HL-60/S4 (cell line): ENCODE results near the gene FGFR1OP2.
"Not testable (repeated sequence)": the region's sequence is repeated elsewhere in the genome, so short reads cannot be mapped to it uniquely, and the experiment has no call there.

Experiments
- in situ Hi-C: fragments of 300-500 bp; cut with MboI; formaldehyde crosslinking; loops from 2 replicates; pipeline ENCODE4 v1.14.3; 2022; ENCODE audit warnings: low sequenced_read_pairs

Gene FGFR1OP2

DNA sequence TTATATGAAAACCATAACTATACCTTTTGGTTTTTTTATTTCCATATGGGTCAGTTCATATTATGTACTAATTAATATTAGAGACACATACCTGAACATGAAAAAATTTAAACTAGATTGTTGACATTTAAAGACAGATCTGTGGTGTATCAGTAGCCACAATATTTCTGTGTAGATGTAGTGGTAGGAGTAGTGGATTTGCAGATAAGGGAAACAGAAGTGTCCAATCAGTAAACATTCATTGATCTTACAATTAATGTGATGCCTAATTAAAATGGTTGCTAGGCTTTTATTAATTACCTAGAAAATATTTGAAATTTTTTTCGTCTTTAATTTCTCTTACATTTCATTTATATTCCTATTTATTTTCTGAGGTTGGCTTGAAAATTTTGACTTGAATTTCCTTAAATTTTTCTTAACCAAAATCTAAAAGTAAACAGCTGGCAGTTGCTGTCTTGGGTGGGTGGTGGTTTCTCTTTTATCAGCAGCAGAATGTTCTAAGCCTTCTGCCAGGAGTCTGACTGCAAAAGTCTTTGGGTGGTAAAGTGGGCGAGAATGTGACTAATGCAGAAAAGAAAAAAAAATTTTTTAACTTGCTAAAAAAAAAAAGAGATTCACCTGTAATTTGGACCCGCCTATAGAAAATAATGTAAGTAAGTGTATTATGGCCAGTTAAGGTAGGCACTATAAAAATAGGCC, 2.4 kb downstream of the FGFR1OP2 start:
- in situ Hi-C loops, result no loop called here

- in situ Hi-C loops, result no loop called here
These were observed 2.9 kb downstream of the FGFR1OP2 start for GRCh38 chr12:26941215-26941594.

DNA sequence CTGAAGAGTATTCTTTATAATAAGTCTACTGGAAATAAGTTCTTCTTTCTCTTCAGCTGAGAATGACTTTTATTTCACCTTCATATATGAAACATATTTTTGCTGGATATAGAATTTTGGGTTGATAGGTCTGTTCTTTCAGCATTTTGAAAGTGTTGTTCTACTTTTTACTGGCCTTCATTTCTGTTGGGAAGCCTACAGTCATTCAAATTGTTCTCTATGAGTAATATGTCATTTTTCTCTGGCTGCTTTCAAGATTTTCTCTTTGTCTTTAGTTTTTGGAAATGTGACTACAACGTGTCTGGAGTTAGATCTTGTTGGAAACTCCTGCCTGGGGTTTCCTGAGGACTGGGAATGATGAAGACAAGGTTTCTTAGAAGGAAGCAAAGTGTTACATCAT, 10.0 kb downstream of the FGFR1OP2 start:
- in situ Hi-C loops, result no loop called here

GRCh38 chr12:26953447-26953846, 15.2 kb downstream of the FGFR1OP2 start:
- in situ Hi-C loops, result no loop called here

- in situ Hi-C loops, result no loop called here
These were observed 15.8 kb downstream of the FGFR1OP2 start for GRCh38 chr12:26954027-26954426.

DNA sequence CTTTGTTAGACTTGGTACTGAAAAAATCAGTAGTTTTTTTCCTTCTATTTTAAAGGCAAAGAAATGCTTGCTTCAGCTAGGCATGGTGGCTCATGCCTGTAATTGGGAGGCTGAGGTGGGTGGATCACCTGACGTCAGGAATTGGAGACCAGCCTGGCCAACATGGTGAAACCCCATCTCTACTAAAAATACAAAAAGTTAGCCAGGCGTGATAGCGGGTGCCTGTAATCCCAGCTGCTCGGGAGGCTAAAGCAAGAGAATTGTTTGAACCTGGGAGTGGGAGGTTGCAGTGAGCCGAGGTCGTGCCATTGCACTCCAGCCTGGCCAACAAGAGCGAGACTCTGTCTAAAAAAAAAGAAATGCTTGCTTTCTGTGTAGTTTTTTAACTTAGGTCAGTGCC, 23.1 kb downstream of the FGFR1OP2 start:
- in situ Hi-C loops, result not testable (repeated sequence)

DNA sequence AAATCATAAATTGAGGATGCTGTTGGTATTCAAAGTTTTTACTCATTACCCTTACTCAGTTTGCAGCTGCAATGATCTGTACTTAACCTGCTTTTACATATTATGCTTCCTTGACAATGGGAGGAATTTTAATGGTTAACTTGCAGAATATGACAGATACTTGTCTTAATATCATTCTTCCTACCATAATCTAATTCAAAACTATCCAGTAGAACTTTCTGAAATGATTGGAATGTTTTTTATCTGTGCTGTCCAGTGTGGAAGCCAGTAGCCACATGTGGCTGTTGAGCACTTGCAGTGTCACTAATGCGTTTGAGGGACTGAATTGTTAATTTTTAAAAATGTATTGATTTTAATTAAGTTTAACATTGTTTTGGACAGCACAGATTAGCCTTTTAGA, 23.5 kb downstream of the FGFR1OP2 start:
- in situ Hi-C loops, result no loop called here

GRCh38 chr12:26963413-26963812, 25.1 kb downstream of the FGFR1OP2 start:
- in situ Hi-C loops, result no loop called here

- in situ Hi-C loops, result no loop called here
These were observed 28.6 kb downstream of the FGFR1OP2 start for GRCh38 chr12:26966842-26967241.

GRCh38 chr12:26970136-26970535, 31.9 kb downstream of the FGFR1OP2 start:
- in situ Hi-C loops, result no loop called here

DNA sequence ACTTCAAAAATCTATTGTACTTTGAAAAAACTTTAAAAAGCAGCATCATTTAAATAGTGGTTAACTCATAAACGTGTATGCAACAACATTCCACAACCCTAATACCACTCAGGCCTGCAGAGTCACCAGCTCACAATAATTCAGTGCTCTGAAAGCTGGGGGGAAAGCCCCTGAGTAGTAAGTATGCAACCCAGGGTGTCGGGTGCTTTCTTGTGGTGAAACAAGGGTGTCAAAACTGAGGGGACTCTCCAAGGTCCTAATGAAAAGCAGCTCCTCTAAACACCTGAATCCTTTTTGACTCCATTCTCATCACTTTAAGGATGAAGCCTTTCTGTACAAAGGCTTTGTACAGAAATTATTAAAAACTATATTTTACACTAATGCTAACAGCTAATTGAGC, 33.7 kb downstream of the FGFR1OP2 start:
- in situ Hi-C loops, result no loop called here

DNA sequence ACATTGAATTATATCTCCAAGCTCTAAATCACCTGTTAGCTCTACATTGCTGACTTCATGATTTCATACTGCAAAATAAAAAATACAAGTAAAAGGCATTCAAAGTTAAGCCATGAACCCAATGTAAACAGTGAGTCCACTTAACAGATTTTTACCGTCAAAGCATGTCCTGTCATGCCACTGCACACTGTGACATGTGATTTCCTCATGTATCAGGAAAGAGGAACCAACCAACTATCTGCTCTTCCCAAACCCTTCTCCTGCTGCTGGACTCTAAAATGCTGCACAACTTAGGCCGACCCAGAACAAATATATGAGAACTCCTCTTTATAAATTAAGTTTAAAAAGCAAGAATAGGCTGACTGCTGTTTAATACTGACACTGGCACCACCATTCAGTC, 38.4 kb downstream of the FGFR1OP2 start:
- in situ Hi-C loops, result no loop called here

DNA sequence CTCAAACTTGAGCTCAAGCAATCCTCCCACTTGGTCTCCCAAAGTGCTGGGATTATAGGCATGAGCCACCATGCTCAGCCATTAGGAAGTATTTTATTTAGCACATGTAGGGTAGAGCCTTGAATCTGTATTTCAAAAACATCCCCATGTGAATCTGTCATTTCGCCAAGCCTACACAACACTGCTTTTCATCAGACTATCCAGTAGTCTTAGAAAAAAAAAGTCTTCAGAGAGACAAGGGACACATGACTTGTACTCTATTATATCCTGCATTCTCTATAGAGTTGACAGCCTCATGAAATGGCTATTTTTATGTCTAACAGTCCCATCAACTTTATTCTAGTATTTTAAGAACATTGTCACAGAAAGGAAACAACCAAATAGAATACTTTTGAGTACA, 40.5 kb downstream of the FGFR1OP2 start:
- in situ Hi-C loops, result no loop called here

DNA sequence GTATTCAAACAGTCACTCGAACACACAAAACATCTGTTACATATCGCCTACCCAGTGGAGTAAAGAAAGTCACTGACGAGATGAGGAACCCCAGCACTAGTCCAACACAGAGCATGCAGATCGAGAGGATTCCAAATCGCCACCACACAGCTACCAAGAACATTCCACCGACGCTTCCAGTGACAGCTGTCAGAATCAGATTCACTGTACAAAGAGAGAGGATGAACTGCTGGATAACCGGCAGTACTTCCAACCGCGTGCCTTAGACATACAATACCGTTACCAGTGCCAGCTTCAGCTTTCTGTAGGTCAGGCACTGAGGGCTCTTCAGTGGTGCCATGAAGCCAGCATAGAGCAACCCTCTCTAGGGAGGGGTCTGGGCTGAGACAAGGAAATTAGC, 41.5 kb downstream of the FGFR1OP2 start:
- in situ Hi-C loops, result no loop called here

GRCh38 chr12:26982866-26983265, 44.6 kb downstream of the FGFR1OP2 start:
- in situ Hi-C loops, result no loop called here

DNA sequence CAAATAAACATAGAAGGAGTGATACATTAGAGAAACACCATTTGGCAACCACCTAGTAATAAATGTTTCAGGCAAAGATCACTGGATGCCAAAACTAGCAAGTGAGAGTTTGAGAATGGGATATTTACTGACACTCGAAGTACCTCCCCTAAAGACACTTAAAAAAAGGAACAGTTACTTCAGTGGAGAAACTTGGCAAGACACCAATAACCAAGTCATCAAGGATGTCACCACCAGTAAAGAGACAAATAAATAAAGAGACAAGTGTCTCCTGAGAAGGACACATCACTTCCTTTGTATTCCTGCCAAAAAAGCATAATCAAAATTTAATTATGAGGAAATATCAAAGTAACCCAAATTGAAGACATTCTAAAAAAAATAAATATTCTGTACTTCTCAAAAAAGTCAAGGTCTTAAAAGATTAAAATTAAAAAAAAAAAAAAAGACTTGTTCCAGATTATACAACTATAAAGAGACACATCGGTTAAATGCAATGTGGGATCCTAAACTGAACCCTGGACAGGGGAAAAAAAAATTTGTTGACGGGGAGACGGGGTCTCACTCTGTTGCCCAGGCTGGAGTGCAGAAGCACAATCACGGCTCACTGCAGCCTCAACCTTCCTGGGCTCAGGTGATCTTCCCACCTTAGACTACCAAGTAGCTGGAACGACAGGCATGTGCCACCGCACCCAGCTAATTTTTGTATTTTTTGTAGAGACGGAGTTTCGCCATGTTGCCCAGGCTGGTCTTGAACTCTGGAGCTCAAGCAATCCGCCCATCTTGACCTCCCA, 49.6 kb downstream of the FGFR1OP2 start:
- in situ Hi-C loops, result no loop called here

DNA sequence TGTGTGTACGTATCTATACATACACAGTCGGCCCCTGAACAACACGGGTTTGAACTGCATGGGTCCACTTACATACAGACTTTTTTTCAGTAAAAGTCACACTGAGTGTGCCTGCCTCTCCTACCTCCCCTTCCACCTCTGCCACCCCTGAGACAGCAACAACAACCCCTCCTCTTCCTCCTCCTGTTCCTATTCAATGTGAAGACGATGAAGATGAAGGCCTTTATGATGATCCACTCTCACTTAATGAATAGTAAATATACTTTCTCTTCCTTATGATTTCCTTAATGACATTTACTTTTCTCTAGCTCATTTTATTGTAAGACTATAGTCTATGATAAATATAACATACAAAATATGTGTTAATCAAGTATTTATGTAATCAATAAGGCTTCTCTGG, 50.4 kb downstream of the FGFR1OP2 start:
- in situ Hi-C loops, result no loop called here

GRCh38 chr12:26989873-26990272, 51.6 kb downstream of the FGFR1OP2 start:
- in situ Hi-C loops, result no loop called here

DNA sequence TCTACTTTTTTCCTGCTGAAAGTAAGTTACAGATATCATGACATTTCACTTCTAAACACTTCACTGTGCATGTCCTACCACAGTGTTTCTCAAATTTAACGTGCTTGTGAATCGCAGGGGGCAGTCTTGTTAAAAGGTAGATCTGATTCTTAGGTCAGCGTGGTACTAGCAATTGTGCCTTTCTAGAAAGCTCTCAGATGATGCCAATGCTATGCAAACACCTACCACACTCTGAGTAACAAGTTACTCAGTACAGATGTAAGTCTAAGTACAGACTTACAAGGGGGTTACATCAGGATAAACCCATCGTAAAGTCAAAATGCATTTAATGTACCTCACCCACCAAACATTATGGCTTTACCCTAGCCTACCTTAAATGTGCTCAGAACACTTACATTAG, 53.6 kb downstream of the FGFR1OP2 start:
- in situ Hi-C loops, result no loop called here

- in situ Hi-C loops, result no loop called here
These were observed 55.8 kb downstream of the FGFR1OP2 start for GRCh38 chr12:26994109-26994508.

DNA sequence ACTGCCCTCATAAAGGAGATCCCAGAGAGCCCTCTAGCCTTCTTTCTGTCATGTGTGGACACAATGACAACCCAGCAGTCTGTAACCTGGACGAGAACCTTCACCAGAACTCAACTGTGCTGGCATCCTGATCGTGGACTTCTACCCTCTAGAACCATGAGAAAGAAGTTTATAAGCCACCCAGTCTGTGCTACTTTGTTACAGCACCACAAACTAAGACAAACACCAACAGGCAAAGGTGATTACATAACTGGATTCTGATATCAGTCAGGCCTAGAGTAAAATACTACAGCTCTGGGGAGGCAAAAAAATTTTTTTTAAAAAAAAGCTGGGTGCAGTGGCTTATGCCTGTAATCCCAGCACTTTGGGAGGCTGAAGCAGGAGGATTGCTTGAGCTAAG, 57.4 kb downstream of the FGFR1OP2 start:
- in situ Hi-C loops, result no loop called here

DNA sequence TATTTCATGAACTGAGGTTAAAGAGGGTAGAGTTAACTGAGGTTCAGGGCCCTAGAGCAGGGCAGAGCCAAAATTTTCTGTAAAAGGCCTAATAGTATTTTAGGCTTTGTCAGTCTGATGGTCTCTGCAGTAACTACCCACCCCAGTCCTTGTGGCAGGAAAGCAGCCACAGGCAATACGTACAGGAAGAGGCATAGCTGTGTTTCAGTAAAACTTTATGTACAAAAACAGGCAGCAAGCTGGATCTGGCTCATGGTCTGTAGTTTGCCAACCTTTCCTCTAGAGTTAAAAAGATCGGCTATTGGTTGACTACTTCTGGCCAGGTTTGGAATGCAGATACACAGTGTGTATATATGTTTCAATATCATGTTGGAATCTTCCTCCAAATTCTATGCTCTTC, 58.7 kb downstream of the FGFR1OP2 start:
- in situ Hi-C loops, result no loop called here

- in situ Hi-C loops, result no loop called here
These were observed 62.7 kb downstream of the FGFR1OP2 start for GRCh38 chr12:27000961-27001360.
